Endothelial cell of umbilical vein (primary cell): Measurements from ENCODE around the gene TMEM130. TPM values are rescaled to one million over a fixed set of nuclear protein-coding genes. Genes with fewer than 3 reads are reported as not detected.

Source experiments
- BruUV-seq: library from RNA; stranded (reverse); fragments of 400-500 nt; replicated peaks from 2 replicates; lab custom pipeline; 2021; lab: Mats Ljungman, UMichigan
- CTCF ChIA-PET: fragments of 300-600, 350-600 bp; sonication (Branson Sonifier 250); formaldehyde crosslinking; loops from one replicate; lab custom pipeline; 2021; ENCODE audit warnings: antibody characterized with exemption, inconsistent platforms; lab: Charles Lee
- POLR2A ChIA-PET: fragments of 300-600, 350-600 bp; sonication (Branson Sonifier 250); formaldehyde crosslinking; loops from one replicate; lab custom pipeline; 2021; ENCODE audit warnings: antibody characterized with exemption, inconsistent platforms; lab: Charles Lee
- DNase-seq: peaks from one replicate; pipeline ENCODE4 v3.0.0-alpha.2; 2011; ENCODE audit warnings: low read depth, low spot score
- FAIRE-seq: peaks from 2 replicates; lab custom pipeline; 2011; peaks lifted over from hg19 to GRCh38; lab: Jason Lieb, UNC
- H2AFZ ChIP-seq: 2 replicates; pipeline ENCODE4 v1.6.0; 2012; ENCODE audit warnings: low read depth, low read length, control low read depth, inconsistent platforms
- H3K27ac ChIP-seq: 2 replicates; pipeline ENCODE4 v1.5.1; 2011; ENCODE audit warnings: low read depth, mild to moderate bottlenecking, control low read depth, low read length, moderate library complexity; ENCODE audit not compliant: insufficient read depth
- H3K27me3 ChIP-seq, 2 experiments: 2 replicates each; pipeline versions ENCODE4 v1.6.0 to v1.6.1; 2011; ENCODE audit warnings: low read length in 2 of 2, mixed read lengths in 1 of 2; ENCODE audit not compliant: control insufficient read depth in 2 of 2, insufficient read depth in 2 of 2
- H3K36me3 ChIP-seq, 2 experiments: 2 replicates in 1 of 2; 3 replicates in 1 of 2; pipeline ENCODE4 v1.5.1; 2011; ENCODE audit warnings: low read length in 2 of 2, mild to moderate bottlenecking in 1 of 2, moderate library complexity in 1 of 2; ENCODE audit not compliant: control insufficient read depth in 2 of 2, insufficient read depth in 2 of 2; ENCODE audit errors: extremely low read depth in 1 of 2
- H3K4me1 ChIP-seq: 3 replicates; pipeline ENCODE4 v1.5.1; 2011; ENCODE audit warnings: mild to moderate bottlenecking, low read length; ENCODE audit not compliant: control insufficient read depth, insufficient read depth; ENCODE audit errors: extremely low read depth
- H3K4me2 ChIP-seq: 2 replicates; pipeline ENCODE4 v1.6.1; 2011; ENCODE audit warnings: low read length, control low read depth, mixed read lengths; ENCODE audit not compliant: insufficient read depth
- H3K4me3 ChIP-seq, 3 experiments: fragments of 200-600 bp in 1 of 3; sonication (generic), shearing (Covaris generic) in 1 of 3; replicated peaks in 1 of 3; 2 replicates each; pipeline ENCODE4 v1.5.1; 2011 to 2016; ENCODE audit warnings: control low read depth in 3 of 3, low read length in 3 of 3, mild to moderate bottlenecking in 2 of 3, inconsistent platforms in 1 of 3, low read depth in 1 of 3, moderate library complexity in 1 of 3; ENCODE audit not compliant: insufficient read depth in 1 of 3
- H3K79me2 ChIP-seq: 2 replicates; pipeline ENCODE4 v1.6.0; 2012; ENCODE audit warnings: low read length, inconsistent platforms; ENCODE audit not compliant: control insufficient read depth, insufficient read depth
- H3K9ac ChIP-seq: replicated peaks from 2 replicates; pipeline ENCODE3; 2011; ENCODE audit warnings: low read length, control low read depth; ENCODE audit not compliant: insufficient read depth; ENCODE audit errors: extremely low read depth
- H3K9me1 ChIP-seq: replicated peaks from 3 replicates; pipeline ENCODE4 v1.6.0; 2011; ENCODE audit warnings: mild to moderate bottlenecking, low read length; ENCODE audit not compliant: control insufficient read depth, insufficient read depth; ENCODE audit errors: extremely low read depth
- H3K9me3 ChIP-seq: replicated peaks from 2 replicates; pipeline ENCODE4 v1.5.1; 2012; ENCODE audit warnings: low read length, inconsistent platforms; ENCODE audit not compliant: control insufficient read depth, insufficient read depth
- H4K20me1 ChIP-seq: replicated peaks from 2 replicates; pipeline ENCODE3; 2011; ENCODE audit warnings: mild to moderate bottlenecking, low read length; ENCODE audit not compliant: control insufficient read depth, insufficient read depth; ENCODE audit errors: extremely low read depth
- CTCF ChIP-seq, 2 donors: IDR thresholded peaks; 1 replicate in 1 of 2; 2 replicates in 1 of 2; pipeline ENCODE4 v1.5.1; 2011; ENCODE audit warnings: low read length in 2 of 2, mild to moderate bottlenecking in 2 of 2, moderate library complexity in 2 of 2, control low read depth in 1 of 2, inconsistent platforms in 1 of 2, low read depth in 1 of 2; ENCODE audit not compliant: insufficient read depth in 1 of 2; ENCODE audit errors: extremely low read depth in 1 of 2
- EZH2 ChIP-seq: IDR thresholded peaks from 2 replicates; pipeline ENCODE4 v1.6.1; 2012; ENCODE audit warnings: borderline replicate concordance, low read depth, mild to moderate bottlenecking, moderate library complexity, low read length, inconsistent platforms; ENCODE audit not compliant: severe bottlenecking
- FOS ChIP-seq: IDR thresholded peaks from 2 replicates; pipeline ENCODE4 v1.6.1; 2011; ENCODE audit warnings: mild to moderate bottlenecking, low read length, moderate library complexity, borderline replicate concordance; ENCODE audit not compliant: insufficient read depth
- GATA2 ChIP-seq: IDR thresholded peaks from 2 replicates; pipeline ENCODE4 v1.7.0; 2011; ENCODE audit warnings: low read depth, mild to moderate bottlenecking, moderate library complexity, mixed read lengths, low read length; ENCODE audit not compliant: insufficient read length, insufficient read depth
- JUN ChIP-seq: IDR thresholded peaks from 2 replicates; pipeline ENCODE4 v1.6.1; 2011; ENCODE audit warnings: borderline replicate concordance, low read depth; ENCODE audit not compliant: insufficient read length, insufficient read depth
- MYC ChIP-seq: IDR thresholded peaks from one replicate; pipeline ENCODE4 v1.6.1; 2011; ENCODE audit warnings: mild to moderate bottlenecking, low read depth, low read length
- POLR2A ChIP-seq: IDR thresholded peaks from 2 replicates; pipeline ENCODE4 v1.6.1; 2012; ENCODE audit warnings: low read depth, mild to moderate bottlenecking, control low read depth, low read length
- POLR2AphosphoS5 ChIP-seq: IDR thresholded peaks from 2 replicates; pipeline ENCODE4 v1.6.1; 2012; ENCODE audit warnings: low read depth, mild to moderate bottlenecking, control low read depth, low read length, moderate library complexity; ENCODE audit not compliant: insufficient read depth
- dilution Hi-C: fragments of 300-500 bp; cut with MboI; formaldehyde crosslinking; loops from one replicate; pipeline ENCODE4 v1.15.0; 2019; ENCODE audit warnings: low sequenced_read_pairs; ENCODE audit not compliant: extremely low pct_ligation_motif_present
- intact Hi-C: fragments of 100-400 bp; cut with micrococcal nuclease; formaldehyde crosslinking; loops from one replicate; pipeline ENCODE4 v1.10.0; 2022
- polyA plus RNA-seq, 4 experiments: library from polyadenylated mRNA; depleted of rRNA in 3 of 4; stranded (reverse) in 3 of 4; unstranded in 1 of 4; fragments of >200 nt; gene quantifications; 2 replicates each; pipeline versions ENCODE4 v1.2.1 to v1.2.3, GENCODE V29; 2011 to 2012; ENCODE audit warnings: missing spikeins in 1 of 4
- total RNA-seq: library from RNA; stranded (reverse); gene quantifications from 2 replicates; pipeline ENCODE4 v1.2.3, GENCODE V29; 2021
- TF ChIP-seq, protein P1 (sequence below): IDR thresholded peaks from 2 replicates; pipeline ENCODE4 v1.6.1; 2011; ENCODE audit not compliant: insufficient read depth, insufficient read length

The TMEM130 gene
- total and polyA plus RNA-seq, 2 donors (not counting 3 experiments of a cell fraction or from before 2014, with no cell fraction given), result not detected

DNA sequence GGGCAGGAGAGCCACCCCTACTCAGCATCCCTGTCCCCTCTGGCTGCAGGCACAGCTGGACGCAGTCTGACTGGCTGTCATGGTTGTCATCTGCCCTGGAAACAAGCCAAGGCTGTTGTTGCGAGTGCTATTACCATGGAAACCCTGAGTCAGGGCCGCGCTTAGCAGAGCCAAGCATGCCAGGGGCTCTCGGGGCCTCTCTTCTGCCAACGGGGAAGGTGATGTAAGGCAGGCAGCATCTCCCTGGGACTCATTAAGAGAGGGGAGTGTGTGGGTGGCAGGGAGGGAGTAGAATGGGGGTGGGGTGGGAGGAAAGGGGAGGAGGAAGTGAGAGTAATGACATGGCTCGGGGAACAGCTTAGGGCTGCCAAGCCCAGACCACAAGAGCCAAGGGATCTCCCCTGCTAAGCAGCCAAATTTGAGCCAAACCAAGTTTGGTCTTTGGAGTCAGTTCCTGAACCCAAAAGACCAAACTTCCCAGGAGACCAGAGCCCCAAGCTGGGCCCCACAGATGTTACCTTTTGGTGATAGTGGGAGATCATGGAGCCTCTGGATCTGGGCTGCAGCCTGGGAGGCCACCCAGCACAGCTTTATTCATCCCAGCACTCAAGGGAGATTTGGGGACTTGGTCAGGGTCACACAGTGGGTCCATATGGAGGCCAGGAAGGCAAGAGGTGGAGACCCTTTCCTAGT is 67.6 kb downstream of the TMEM130 start:
- Histone ChIP-seq H3K9me1 (no peaks in the 10 kb centered on the region), H3K79me2 (no peaks in the 10 kb centered on the region), H3K9me3 (no peaks in the 10 kb centered on the region), H3K27ac (no peak overlapping the region), H3K36me3 (no peaks in the 10 kb centered on the region), H3K27me3 (no peaks in the 10 kb centered on the region), H3K4me3 (no peak overlapping the region), H4K20me1 (no peaks in the 10 kb centered on the region), H3K9ac (no peak overlapping the region), H2AFZ (no peak overlapping the region), H3K4me1 (no peaks in the 10 kb centered on the region), H3K4me2 (no peak overlapping the region)
- POLR2A ChIA-PET, result no interaction called here
- intact Hi-C loops, result no loop called here
- DNase-seq (no peak), FAIRE-seq (no peak)
- BruUV-seq, result no TSS peak
- dilution Hi-C loops, result no loop called here
- TF ChIP-seq, protein P1, sequence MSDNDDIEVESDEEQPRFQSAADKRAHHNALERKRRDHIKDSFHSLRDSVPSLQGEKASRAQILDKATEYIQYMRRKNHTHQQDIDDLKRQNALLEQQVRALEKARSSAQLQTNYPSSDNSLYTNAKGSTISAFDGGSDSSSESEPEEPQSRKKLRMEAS, result no peak
- TF ChIP-seq POLR2A (no peak), CTCF (IDR thresholded peaks at IDR 0.05; ENCODE audit: extremely low read depth in 1 of 2, insufficient read depth in 1 of 2, low read depth in 1 of 2, low read length in 2 of 2) (no peak), POLR2AphosphoS5 (no peak)
- CTCF ChIA-PET, result no interaction called here

DNA sequence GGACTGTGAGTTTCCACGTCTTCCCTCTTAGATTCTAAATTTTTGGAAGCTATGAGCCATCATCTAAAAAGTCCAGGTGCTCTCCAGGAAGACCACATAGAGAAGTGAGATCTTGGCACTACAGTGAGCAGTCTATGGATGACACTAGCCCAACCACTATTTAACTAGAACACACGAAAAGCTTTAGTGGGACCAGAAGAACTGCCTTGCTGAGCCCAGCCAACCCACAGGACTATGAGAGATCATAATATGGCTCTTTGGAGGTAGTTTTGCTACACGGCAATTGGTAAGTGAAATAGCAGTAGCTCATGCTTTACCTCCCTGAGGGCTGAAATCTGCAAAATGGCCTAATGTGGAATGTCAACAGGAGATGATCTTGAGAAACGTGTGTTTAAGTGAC is 68.8 kb downstream of the TMEM130 start:
- no peak overlapping the region for H3K27ac ChIP-seq

More for the DNA sequence above, 68.8 kb downstream of the TMEM130 start:
- H3K9ac ChIP-seq, result no peak overlapping the region
- H3K9me3 ChIP-seq, result no peaks in the 10 kb centered on the region
- no peaks in the 10 kb centered on the region for H3K79me2 ChIP-seq
- TF ChIP-seq FOS, result no peak
- TF ChIP-seq EZH2, result no peak
- no peak for TF ChIP-seq MYC
- TF ChIP-seq POLR2A, result no peak
- no peak for TF ChIP-seq POLR2AphosphoS5
- TF ChIP-seq, protein P1, result no peak
- TF ChIP-seq JUN, result no peak
- no peak for TF ChIP-seq GATA2
- no peak for TF ChIP-seq CTCF (IDR thresholded peaks at IDR 0.05; ENCODE audit: extremely low read depth in 1 of 2, insufficient read depth in 1 of 2, low read depth in 1 of 2, low read length in 2 of 2)
- H4K20me1 ChIP-seq, result no peaks in the 10 kb centered on the region
- ChIA-PET POLR2A (no interaction called here), CTCF (interaction anchor here (1.1 to 1.3 kb wide), 2 partner anchors 31 to 41 kb away, joined by 3 read pairs; no protein-coding TSS in a partner anchor)
- intact Hi-C loops (no loop called here), dilution Hi-C loops (no loop called here)
- no peak for DNase-seq
- H3K27me3 ChIP-seq, result no peaks in the 10 kb centered on the region
- BruUV-seq, result no TSS peak
- no peaks in the 10 kb centered on the region for H3K36me3 ChIP-seq
- H3K4me3 ChIP-seq, result no peak overlapping the region
- H3K9me1 ChIP-seq, result no peaks in the 10 kb centered on the region
- FAIRE-seq, result no peak
- H3K4me1 ChIP-seq, result no peaks in the 10 kb centered on the region
- no peak overlapping the region for H2AFZ ChIP-seq
- H3K4me2 ChIP-seq, result no peak overlapping the region
